Nephron progenitor cell (in vitro differentiated cells): ENCODE results near the gene MAN1B1.

Experiments
- DNase-seq: peaks from one replicate; pipeline ENCODE4 v3.0.0; 2021
- H3K27ac Mint-ChIP-seq: 2 replicates; pipeline ENCODE4 v1.8.0; 2021; ENCODE audit warnings: mild to moderate bottlenecking, moderate library complexity, mixed read lengths
- H3K27me3 Mint-ChIP-seq: 2 replicates; pipeline ENCODE4 v1.8.0; 2021; ENCODE audit warnings: mild to moderate bottlenecking, low read depth, mixed read lengths; ENCODE audit not compliant: poor library complexity
- H3K36me3 Mint-ChIP-seq: 2 replicates; pipeline ENCODE4 v1.8.0; 2021; ENCODE audit warnings: low read depth, mixed read lengths
- H3K4me1 Mint-ChIP-seq: 2 replicates; pipeline ENCODE4 v1.8.0; 2021; ENCODE audit warnings: mixed read lengths
- H3K4me3 Mint-ChIP-seq: 2 replicates; pipeline ENCODE4 v1.8.0; 2021; ENCODE audit warnings: mild to moderate bottlenecking, moderate library complexity, mixed read lengths
- H3K9me3 Mint-ChIP-seq: 2 replicates; pipeline ENCODE4 v1.8.0; 2021; ENCODE audit warnings: mild to moderate bottlenecking, moderate library complexity, mixed read lengths
- TF ChIP-seq, protein P1 (sequence below): fragments of 200-600 bp; sonication (generic); IDR thresholded peaks from 2 replicates; pipeline ENCODE4 v1.5.0; 2021; ENCODE audit warnings: antibody characterized with exemption

The MAN1B1 gene

DNA sequence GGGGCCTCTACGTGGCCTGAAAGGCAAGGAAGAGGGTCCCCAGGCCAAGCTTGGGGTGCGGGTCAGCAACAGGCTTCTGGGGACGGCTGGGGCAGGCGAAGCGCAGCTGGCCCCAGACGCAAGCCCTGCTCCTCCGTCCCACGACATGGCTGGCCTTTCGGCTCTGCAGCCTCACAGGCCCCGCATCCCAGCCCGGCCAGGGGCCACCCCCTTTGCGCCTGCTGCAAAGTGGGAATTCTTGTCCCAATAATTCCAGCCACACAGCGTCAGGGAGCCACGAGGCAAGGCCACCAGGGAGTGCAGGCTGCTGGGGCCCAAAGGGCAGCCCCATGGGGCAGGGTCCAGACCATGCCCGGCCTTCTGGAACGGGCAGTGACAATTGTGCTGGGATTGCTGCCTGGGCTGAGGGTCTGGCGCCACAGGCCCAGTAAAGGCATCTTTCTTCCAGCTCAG lies 31.8 kb upstream of the MAN1B1 start:
- H3K27me3 Mint-ChIP-seq, result peaks cover 90% of the 10 kb centered on the region
- H3K4me3 Mint-ChIP-seq, result no peak overlapping the region
- no peaks in the 10 kb centered on the region for H3K36me3 Mint-ChIP-seq

DNA sequence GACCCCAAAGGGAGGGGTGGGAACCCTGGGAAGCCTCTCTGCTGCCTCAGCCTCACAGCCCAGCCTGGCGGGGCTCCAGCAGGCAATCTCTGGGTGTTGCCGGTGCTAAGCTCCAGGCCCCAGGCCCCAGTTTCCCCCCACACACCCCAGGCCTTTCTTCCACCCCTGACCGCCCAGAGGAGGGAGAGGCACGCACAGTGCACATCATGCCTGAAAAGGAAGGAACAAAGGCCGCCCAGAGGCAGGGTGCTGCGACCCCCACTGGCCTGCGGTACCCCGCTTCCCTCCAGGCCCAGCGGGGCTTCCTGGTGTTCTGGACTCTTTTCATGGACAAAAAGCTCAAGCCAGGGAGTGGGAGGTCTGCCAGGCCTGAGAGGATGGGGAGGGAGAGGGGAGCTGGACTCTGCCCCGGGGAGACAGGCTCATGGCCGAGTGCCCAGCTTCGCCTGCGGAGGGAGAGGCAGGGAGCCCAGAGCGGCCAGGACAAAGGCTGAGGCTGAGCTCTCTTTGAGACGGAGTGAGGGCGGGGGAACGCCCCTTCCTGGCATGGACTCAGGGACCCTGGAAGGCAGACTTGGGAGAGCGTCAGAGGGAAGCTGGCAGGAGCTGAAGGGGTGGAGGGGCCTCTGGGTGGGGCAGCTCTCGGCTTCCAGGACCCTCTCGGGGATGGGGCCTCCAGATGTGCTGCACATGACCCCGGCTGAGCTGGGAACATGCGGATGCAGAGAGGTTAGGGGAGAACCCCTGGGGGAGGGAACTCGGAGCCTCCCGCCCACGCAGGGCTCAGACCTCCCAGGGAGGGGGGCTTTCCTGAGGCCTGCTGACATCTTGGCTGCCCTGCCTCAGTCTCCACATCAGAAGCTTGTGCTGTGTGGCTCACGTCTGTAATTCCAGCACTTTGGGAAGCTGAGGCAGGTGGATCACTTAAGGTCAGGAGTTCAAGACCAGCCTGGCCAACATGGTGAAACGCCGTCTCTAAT lies 31.1 kb upstream of the MAN1B1 start:
- Mint-ChIP-seq H3K36me3 (no peaks in the 10 kb centered on the region), H3K4me1 (no peaks in the 10 kb centered on the region), H3K27ac (no peak overlapping the region), H3K9me3 (no peaks in the 10 kb centered on the region), H3K27me3 (peaks cover 89% of the 10 kb centered on the region), H3K4me3 (no peak overlapping the region)
- TF ChIP-seq, protein P1, sequence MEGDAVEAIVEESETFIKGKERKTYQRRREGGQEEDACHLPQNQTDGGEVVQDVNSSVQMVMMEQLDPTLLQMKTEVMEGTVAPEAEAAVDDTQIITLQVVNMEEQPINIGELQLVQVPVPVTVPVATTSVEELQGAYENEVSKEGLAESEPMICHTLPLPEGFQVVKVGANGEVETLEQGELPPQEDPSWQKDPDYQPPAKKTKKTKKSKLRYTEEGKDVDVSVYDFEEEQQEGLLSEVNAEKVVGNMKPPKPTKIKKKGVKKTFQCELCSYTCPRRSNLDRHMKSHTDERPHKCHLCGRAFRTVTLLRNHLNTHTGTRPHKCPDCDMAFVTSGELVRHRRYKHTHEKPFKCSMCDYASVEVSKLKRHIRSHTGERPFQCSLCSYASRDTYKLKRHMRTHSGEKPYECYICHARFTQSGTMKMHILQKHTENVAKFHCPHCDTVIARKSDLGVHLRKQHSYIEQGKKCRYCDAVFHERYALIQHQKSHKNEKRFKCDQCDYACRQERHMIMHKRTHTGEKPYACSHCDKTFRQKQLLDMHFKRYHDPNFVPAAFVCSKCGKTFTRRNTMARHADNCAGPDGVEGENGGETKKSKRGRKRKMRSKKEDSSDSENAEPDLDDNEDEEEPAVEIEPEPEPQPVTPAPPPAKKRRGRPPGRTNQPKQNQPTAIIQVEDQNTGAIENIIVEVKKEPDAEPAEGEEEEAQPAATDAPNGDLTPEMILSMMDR, result no peak
- no peak for DNase-seq

More for the DNA sequence above, 31.8 kb upstream of the MAN1B1 start:
- no peak for DNase-seq
- no peaks in the 10 kb centered on the region for H3K9me3 Mint-ChIP-seq
- no peak overlapping the region for H3K27ac Mint-ChIP-seq
- TF ChIP-seq, protein P1, result no peak
- no peaks in the 10 kb centered on the region for H3K4me1 Mint-ChIP-seq

DNA sequence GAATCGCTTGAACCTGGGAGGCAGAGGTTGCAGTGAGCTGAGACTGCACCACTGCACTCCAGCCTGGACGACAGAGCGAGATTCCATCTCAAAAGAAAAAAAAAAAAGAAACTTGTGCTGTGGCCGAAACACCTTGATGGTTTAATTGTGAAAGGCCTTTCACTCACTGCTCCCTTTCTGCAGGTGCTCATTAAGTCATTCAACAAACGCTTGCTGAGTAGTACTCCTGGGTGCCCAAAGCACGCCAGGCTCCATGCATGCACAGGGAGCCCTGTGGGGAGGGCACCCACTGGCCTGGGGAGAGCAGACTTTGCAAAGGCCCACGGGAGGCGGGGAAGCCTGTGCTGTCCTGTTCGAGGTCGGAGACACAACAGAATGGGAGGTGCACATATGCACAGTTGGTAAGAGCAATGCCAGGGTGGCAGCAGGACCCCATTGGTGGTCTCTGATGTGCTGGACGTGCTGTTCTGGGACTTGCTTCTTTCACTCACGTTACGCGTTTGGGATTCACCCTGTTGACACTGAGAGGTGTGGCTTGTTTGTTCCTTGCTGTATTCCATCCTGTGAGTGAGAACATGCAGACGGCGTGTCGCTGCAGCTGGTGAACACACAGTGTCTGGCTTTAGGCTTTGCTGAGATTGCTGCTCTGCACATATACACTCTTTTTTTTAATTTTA lies 29.9 kb upstream of the MAN1B1 start:
- peaks cover 89% of the 10 kb centered on the region for H3K27me3 Mint-ChIP-seq

DNA sequence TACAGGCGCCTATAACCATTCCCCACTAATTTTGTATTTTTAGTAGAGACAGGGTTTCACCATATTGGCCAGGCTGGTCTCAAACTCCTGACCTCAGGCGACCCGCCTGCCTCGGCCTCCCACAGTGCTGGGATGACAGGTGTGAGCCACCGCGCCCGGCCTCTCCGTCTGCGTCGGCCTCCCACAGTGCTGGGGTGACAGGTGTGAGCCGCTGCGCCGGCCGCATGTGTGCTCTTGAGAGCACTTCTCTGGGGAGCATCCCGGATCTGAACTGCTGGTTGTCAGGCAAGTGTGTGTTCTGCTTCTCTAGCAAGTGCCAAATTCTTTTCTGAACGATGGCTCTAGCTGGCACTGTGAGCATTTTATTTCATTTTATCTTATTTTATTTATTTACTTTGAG lies 29.2 kb upstream of the MAN1B1 start:
- H3K4me3 Mint-ChIP-seq, result no peak overlapping the region
- no peak overlapping the region for H3K27ac Mint-ChIP-seq
- no peaks in the 10 kb centered on the region for H3K4me1 Mint-ChIP-seq
- TF ChIP-seq, protein P1, result no peak
- DNase-seq, result no peak
- no peaks in the 10 kb centered on the region for H3K9me3 Mint-ChIP-seq
- H3K36me3 Mint-ChIP-seq, result no peaks in the 10 kb centered on the region
- peaks cover 87% of the 10 kb centered on the region for H3K27me3 Mint-ChIP-seq

More for the DNA sequence above, 29.9 kb upstream of the MAN1B1 start:
- no peak for DNase-seq
- Mint-ChIP-seq H3K9me3 (no peaks in the 10 kb centered on the region), H3K36me3 (no peaks in the 10 kb centered on the region), H3K27ac (no peak overlapping the region), H3K4me3 (no peak overlapping the region), H3K4me1 (no peaks in the 10 kb centered on the region)
- TF ChIP-seq, protein P1, result no peak

DNA sequence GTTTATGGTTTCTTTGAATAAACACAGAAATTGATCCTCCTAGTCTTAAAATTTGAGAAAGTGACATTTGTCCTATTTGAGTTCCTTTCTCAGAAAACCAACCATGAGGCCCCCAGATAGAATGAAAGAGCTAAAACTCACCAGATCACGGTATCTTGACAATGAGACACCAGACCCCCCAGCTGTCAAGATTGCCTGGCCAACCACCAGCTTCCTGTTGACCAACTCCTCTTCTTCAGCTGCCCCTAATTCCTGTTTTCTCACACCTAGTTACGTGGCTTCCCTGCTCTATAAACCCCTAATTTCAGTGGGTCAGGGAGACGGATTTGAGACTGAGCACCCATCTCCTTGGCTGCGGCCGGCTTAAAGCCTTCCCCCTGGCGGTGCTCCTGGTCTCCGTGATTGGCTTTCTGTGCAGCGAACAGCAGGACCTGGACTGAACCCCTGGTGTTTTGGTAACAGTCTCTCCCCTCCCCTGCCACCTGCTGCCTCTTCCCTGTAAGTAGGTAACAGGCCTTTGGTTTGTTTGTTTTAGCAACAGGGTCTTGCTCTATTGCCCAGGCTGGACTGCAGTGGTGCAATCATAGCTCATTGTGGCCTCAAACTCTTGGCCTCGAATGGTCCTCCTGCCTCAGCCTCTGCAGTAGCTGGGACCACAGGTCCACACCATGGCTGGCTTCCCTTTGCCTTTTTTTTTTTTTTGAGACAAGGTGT lies 28.1 kb upstream of the MAN1B1 start:
- Mint-ChIP-seq H3K4me1 (no peaks in the 10 kb centered on the region), H3K27me3 (peaks cover 79% of the 10 kb centered on the region), H3K27ac (no peak overlapping the region), H3K4me3 (no peak overlapping the region), H3K36me3 (no peaks in the 10 kb centered on the region), H3K9me3 (no peaks in the 10 kb centered on the region)
- DNase-seq, result no peak
- TF ChIP-seq, protein P1, result no peak
